ENCODE results near the gene ARHGAP28.
"Not testable (repeated sequence)": the region's sequence is repeated elsewhere in the genome, so short reads cannot be mapped to it uniquely, and the experiment has no call there.

DNA sequence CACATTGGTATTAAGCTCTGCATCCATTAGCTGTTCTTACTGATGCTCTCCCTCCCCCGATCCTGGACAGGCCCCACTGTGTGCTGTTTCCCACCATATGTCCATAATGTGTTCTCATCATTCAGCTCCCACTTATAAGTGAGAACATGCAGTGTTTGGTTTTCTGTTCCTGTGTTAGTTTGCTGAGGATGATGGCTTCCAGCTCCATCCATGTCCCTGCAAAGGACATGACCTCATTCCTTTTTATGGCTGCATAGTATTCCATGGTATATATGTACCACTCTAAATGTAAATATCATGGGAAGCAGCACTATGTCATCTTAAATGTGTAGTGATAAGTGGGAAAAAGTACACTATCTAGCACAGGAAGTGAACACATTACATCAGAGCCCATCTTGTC lies 116.0 kb downstream of the ARHGAP28 start:
- TF ChIP-seq, protein P1, sequence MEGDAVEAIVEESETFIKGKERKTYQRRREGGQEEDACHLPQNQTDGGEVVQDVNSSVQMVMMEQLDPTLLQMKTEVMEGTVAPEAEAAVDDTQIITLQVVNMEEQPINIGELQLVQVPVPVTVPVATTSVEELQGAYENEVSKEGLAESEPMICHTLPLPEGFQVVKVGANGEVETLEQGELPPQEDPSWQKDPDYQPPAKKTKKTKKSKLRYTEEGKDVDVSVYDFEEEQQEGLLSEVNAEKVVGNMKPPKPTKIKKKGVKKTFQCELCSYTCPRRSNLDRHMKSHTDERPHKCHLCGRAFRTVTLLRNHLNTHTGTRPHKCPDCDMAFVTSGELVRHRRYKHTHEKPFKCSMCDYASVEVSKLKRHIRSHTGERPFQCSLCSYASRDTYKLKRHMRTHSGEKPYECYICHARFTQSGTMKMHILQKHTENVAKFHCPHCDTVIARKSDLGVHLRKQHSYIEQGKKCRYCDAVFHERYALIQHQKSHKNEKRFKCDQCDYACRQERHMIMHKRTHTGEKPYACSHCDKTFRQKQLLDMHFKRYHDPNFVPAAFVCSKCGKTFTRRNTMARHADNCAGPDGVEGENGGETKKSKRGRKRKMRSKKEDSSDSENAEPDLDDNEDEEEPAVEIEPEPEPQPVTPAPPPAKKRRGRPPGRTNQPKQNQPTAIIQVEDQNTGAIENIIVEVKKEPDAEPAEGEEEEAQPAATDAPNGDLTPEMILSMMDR (conservative IDR thresholded peaks at IDR 0.05; ENCODE audit: low read depth, low read length), result not testable (repeated sequence)
- not testable (repeated sequence) for TF ChIP-seq EZH2 (IDR thresholded peaks at IDR 0.05; ENCODE audit: borderline replicate concordance, low read depth, low read length, poor library complexity, severe bottlenecking)

Measured in A673 (cell line).